ENCODE measurements around the gene SBK1. TPM values are rescaled to one million over a fixed set of nuclear protein-coding genes. Genes with fewer than 3 reads are reported as not detected.
"Not testable (repeated sequence)": the region's sequence is repeated elsewhere in the genome, so short reads cannot be mapped to it uniquely, and the experiment has no call there.

Gene SBK1
- total RNA-seq, 1 experiment from 2014 or later: 0.02 TPM

GRCh38 chr16:28330232-28330631 lies 37.9 kb downstream of the SBK1 start:
- not testable (repeated sequence) for DNase-seq (ENCODE audit: low read depth)

GRCh38 chr16:28330981-28331380 lies 38.7 kb downstream of the SBK1 start:
- not testable (repeated sequence) for DNase-seq (ENCODE audit: low read depth)

GRCh38 chr16:28332632-28333031 lies 40.3 kb downstream of the SBK1 start:
- not testable (repeated sequence) for DNase-seq (ENCODE audit: low read depth)

DNA sequence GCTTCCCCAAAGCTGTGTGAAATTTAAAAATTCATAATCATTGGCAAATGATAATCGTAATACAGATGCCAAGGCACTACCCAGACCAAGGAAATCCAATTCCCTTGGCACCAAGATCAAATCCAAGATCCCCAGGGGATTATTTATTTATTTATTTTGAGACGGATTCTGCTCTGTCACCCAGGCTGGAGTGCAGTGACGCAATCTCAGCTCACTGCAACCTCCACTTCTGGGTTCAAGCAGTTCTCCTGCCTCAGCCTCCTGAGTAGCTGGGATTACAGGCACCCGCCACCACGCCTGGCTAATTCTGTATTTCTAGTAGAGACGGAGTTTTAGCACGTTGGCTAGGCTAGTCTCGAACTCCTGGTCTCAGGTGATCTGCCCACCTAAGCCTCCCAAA lies 43.4 kb downstream of the SBK1 start:
- DNase-seq (ENCODE audit: low read depth): not testable (repeated sequence)

- DNase-seq (ENCODE audit: low read depth): not testable (repeated sequence)
Observed at GRCh38 chr16:28336940-28337710, 44.8 kb downstream of the SBK1 start.

DNA sequence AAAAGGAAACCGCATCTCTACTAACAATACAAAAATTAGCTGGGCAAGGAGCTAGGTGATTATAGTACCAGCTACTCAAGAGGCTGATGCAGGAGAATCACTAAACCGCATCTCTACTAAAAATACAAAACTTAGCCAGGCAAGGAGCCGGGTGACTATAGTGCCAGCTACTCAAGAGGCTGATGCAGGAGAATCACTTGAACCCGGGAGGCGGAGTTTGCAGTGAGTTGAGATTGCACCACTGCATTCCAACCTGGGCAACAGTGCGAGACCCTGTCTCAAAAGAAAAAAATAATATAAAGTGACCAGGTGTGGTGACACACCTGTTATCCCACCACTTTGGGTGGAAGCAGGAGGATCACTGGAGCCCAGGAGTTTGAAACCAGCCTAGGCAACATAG lies 45.9 kb downstream of the SBK1 start:
- not testable (repeated sequence) for DNase-seq (ENCODE audit: low read depth)

DNA sequence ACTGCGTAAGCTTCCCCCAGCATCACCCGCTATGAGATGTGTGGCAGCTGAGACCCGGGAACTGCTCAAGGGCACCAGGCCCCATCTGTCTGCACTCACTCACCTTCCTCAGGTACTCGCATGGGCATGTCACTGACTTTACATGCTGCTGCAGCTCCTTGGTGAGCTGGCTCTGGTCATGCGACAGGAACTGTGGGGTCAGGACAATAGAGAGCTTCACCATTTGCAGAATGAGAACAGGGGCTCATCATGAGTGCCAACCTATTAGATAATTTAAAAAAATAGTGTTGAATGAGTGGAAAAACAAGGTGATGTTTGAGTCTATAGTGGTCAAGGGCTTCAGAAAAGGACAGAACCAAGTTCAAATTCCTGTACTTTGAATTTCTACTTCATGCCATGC lies 70.3 kb downstream of the SBK1 start:
- not testable (repeated sequence) for DNase-seq (ENCODE audit: low read depth)

DNA sequence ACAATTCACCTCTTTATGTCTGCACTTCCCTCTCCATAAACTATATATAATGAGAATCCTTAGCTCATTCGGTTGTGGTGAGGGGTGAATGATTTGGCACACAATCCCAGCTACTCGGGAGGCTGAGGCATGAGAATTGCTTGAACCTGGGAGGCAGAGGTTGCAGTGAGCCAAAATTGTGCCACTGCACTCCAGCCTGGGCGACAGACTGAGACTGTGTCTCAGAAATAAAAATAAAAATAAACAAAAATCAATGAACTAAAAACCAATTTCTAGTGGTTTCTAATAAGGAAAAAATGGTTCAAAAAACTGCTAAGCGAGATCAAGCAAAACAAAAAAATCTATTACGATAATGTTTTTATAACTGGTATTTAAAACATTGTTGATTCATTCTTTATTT lies 71.1 kb downstream of the SBK1 start, which contains the start of gene NPIPB6:
NPIPB6 (minus strand) TSS at position 101 of the 400 bp plus-strand sequence. CDS start 686 bp downstream, outside the sequence.
- not testable (repeated sequence) for DNase-seq (ENCODE audit: low read depth)

DNA sequence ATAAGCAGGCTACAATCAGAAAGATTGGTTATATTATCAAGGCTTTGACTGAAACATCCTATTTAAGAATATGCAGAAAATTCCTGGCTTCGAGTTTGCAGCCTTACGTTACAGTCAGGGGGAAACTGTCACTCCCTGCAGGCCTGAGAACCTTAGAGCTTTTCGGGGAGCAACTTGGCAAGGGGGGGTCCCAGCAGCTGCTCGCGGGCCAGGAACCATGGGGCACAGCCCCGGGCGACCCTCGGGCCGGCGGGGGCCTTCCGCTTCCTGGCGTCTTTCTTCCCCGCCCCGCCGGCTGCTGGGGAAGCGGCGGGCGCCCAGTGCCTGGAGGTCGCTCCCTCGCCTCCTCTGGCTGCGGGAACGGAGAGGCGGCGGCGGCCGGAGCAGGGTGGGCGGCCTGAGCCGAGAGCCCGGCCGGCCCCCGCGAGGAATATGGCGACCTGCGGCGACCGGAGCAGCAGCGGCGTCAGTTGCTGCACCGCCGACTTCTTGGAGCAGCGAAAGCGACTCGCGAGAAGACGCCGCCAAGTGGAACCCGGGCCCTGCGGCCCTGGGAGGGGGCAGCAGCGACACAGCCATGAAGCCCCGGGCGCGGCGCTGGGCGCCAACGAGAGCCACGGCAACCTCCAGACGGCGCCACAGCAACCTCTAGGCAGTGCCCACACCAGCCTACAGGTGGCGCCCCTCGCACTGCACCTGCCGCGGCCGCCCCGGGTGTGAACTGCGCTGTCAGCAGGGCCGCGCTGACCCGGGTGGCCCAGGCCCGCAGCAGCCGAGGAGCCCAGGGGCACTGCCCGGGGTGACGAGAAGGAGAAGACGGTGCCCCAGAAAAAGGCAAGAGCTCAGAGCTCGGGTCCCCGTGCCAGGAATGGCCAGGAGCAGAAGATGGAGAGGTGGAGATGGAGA lies 72.2 kb downstream of the SBK1 start:
- not testable (repeated sequence) for DNase-seq (ENCODE audit: low read depth)

GRCh38 chr16:28367926-28368325 lies 75.6 kb downstream of the SBK1 start:
- DNase-seq (ENCODE audit: low read depth): not testable (repeated sequence)

Small RNA genes within 50 kb of the gene (small RNA-seq; reads per million reads assigned to genes)
- gene AC138904.2: not detected

Other genes starting within 250 kb of the SBK1 start
- gene GSG1L, start 228.8 kb upstream of the SBK1 start, total RNA-seq (2014; rRNA removed; shearing (Covaris generic)): not detected in 2 replicates
- 176 TPM in 2 replicates for gene XPO6, start 80.6 kb upstream of the SBK1 start, total RNA-seq (2014; rRNA removed; shearing (Covaris generic))
- 0.27 TPM in 1 of 2 replicates, not detected in the other for gene NPIPB6, start 71.0 kb downstream of the SBK1 start, total RNA-seq (2014; rRNA removed; shearing (Covaris generic))
- 198 and 268 TPM in 2 replicates for gene EIF3CL, start 111.3 kb downstream of the SBK1 start, total RNA-seq (2014; rRNA removed; shearing (Covaris generic))
- not detected in 2 replicates for gene NPIPB7, start 179.8 kb downstream of the SBK1 start, total RNA-seq (2014; rRNA removed; shearing (Covaris generic))
- 27.6 and 29.3 TPM in 2 replicates for gene CLN3, start 199.5 kb downstream of the SBK1 start, total RNA-seq (2014; rRNA removed; shearing (Covaris generic))
- 0.03 TPM in 1 of 2 replicates, not detected in the other for gene APOBR, start 202.1 kb downstream of the SBK1 start, total RNA-seq (2014; rRNA removed; shearing (Covaris generic))
- gene IL27, start 214.3 kb downstream of the SBK1 start, total RNA-seq (2014; rRNA removed; shearing (Covaris generic)): not detected in 2 replicates
- 2.7 and 8.2 TPM in 2 replicates for gene NUPR1, start 246.4 kb downstream of the SBK1 start, total RNA-seq (2014; rRNA removed; shearing (Covaris generic))